ENCODE results near the gene TPCN1.

Gene TPCN1

GRCh38 chr12:113310489-113310888, 89.2 kb downstream of the TPCN1 start:
- DNase-seq (ENCODE audit: low spot score) = no peak

- no peak for DNase-seq (ENCODE audit: low spot score)
Measured at GRCh38 chr12:113314121-113314529, 92.9 kb downstream of the TPCN1 start.

GRCh38 chr12:113315358-113315757, 94.1 kb downstream of the TPCN1 start:
- no peak for DNase-seq (ENCODE audit: low spot score)

GRCh38 chr12:113316155-113316554, 94.9 kb downstream of the TPCN1 start:
- no peak for DNase-seq (ENCODE audit: low spot score)

- DNase-seq (ENCODE audit: low spot score) = no peak
Measured at GRCh38 chr12:113317122-113317521, 95.9 kb downstream of the TPCN1 start.

GRCh38 chr12:113318046-113318656, 96.9 kb downstream of the TPCN1 start:
- no peak for DNase-seq (ENCODE audit: low spot score)

- DNase-seq (ENCODE audit: low spot score) = no peak
Measured at GRCh38 chr12:113318900-113319628, 97.8 kb downstream of the TPCN1 start.

- no peak for DNase-seq (ENCODE audit: low spot score)
Measured at GRCh38 chr12:113320401-113320800, 99.1 kb downstream of the TPCN1 start.

- no peak for DNase-seq (ENCODE audit: low spot score)
Measured at GRCh38 chr12:113322343-113322742, 101.1 kb downstream of the TPCN1 start.

- DNase-seq (ENCODE audit: low spot score) = no peak
Measured at GRCh38 chr12:113325916-113326315, 104.7 kb downstream of the TPCN1 start.

- DNase-seq (ENCODE audit: low spot score) = no peak
Measured at GRCh38 chr12:113326775-113327395, 105.6 kb downstream of the TPCN1 start.

- no peak for DNase-seq (ENCODE audit: low spot score)
Measured at GRCh38 chr12:113328368-113328889, 107.2 kb downstream of the TPCN1 start.

- no peak for DNase-seq (ENCODE audit: low spot score)
Measured at GRCh38 chr12:113329022-113329790, 107.9 kb downstream of the TPCN1 start.

- DNase-seq (ENCODE audit: low spot score) = no peak
Measured at GRCh38 chr12:113329791-113330417, 108.6 kb downstream of the TPCN1 start.

- DNase-seq (ENCODE audit: low spot score) = no peak
Measured at GRCh38 chr12:113330505-113330904, 109.2 kb downstream of the TPCN1 start.

GRCh38 chr12:113332688-113333417, 111.6 kb downstream of the TPCN1 start:
- no peak for DNase-seq (ENCODE audit: low spot score)

GRCh38 chr12:113333418-113333750, 112.1 kb downstream of the TPCN1 start:
- no peak for DNase-seq (ENCODE audit: low spot score)

- peak; percentile 24 for DNase-seq (ENCODE audit: low spot score)
Measured at GRCh38 chr12:113333877-113334785, 112.9 kb downstream of the TPCN1 start.

GRCh38 chr12:113334786-113335539, 113.7 kb downstream of the TPCN1 start, which contains the start of gene SLC8B1:
Gene SLC8B1, minus strand, starts transcription at chr12:113335109. Its CDS starts 2,231 bp downstream, at chr12:113332878.
- peak; percentile 87 for DNase-seq (ENCODE audit: low spot score)
